Fibroblast of mammary gland (primary cell): Measurements from ENCODE around the gene ANKRD55.

Source experiments
- DNase-seq: peaks from one replicate; pipeline ENCODE4 v3.0.0-alpha.2; 2010; ENCODE audit warnings: low read depth
- H3K4me3 ChIP-seq: 2 replicates; pipeline ENCODE4 v1.5.1; 2011; ENCODE audit warnings: low read depth, mild to moderate bottlenecking, low read length, moderate library complexity; ENCODE audit not compliant: control insufficient read depth
- TF ChIP-seq, protein P1 (sequence below): conservative IDR thresholded peaks from 2 replicates; pipeline ENCODE4 v1.5.1; 2011; ENCODE audit warnings: low read depth, low read length, inconsistent platforms; ENCODE audit not compliant: control insufficient read depth, insufficient read depth

Gene ANKRD55

GRCh38 chr5:56060276-56061110 is 172.6 kb downstream of the ANKRD55 start:
- DNase-seq = no peak
- H3K4me3 ChIP-seq = no peak overlapping the region
- TF ChIP-seq, protein P1, sequence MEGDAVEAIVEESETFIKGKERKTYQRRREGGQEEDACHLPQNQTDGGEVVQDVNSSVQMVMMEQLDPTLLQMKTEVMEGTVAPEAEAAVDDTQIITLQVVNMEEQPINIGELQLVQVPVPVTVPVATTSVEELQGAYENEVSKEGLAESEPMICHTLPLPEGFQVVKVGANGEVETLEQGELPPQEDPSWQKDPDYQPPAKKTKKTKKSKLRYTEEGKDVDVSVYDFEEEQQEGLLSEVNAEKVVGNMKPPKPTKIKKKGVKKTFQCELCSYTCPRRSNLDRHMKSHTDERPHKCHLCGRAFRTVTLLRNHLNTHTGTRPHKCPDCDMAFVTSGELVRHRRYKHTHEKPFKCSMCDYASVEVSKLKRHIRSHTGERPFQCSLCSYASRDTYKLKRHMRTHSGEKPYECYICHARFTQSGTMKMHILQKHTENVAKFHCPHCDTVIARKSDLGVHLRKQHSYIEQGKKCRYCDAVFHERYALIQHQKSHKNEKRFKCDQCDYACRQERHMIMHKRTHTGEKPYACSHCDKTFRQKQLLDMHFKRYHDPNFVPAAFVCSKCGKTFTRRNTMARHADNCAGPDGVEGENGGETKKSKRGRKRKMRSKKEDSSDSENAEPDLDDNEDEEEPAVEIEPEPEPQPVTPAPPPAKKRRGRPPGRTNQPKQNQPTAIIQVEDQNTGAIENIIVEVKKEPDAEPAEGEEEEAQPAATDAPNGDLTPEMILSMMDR = no peak

DNA sequence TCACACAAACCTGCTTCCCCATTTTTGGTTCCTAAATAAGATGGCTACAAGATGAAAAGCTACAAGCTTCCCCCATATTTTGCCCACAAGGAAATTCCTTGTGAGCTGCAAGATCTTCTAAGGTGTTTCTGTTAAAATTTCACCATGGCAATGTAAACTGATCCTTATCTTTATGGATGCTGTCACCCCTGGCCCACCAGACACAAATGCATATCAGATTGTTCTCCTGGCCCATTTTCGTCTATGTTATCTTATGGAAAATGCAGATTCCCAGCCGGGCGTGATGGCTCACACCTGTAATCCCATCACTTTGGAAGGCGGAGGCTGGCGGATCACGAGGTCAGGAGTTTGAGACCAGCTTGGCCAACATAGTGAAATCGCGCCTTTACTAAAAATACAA is 173.3 kb downstream of the ANKRD55 start:
- TF ChIP-seq, protein P1 = no peak
- no peak overlapping the region for H3K4me3 ChIP-seq
- no peak for DNase-seq

DNA sequence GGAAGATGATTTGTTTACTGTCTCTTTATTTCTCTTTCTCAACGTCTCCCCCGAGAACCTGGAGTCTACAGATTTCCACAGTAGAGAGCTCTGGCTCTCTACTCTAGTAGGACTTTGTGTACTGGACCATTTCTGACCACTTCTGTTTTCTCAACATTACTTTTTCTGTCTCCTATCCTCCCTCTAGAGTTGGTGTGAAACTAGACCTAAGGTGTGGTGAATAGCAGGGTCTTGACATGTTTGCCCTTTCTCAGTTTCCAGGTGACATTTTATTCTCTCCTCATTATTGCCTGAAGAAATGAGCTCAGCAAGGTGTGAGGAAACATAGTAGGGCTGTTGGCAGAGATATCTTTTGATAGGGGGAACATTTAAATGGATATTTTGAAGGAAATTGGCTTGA is 176.3 kb downstream of the ANKRD55 start:
- TF ChIP-seq, protein P1 = no peak
- no peak overlapping the region for H3K4me3 ChIP-seq
- DNase-seq = no peak

GRCh38 chr5:56055859-56056258 is 177.3 kb downstream of the ANKRD55 start:
- H3K4me3 ChIP-seq = no peak overlapping the region
- DNase-seq = no peak
- TF ChIP-seq, protein P1 = no peak

DNA sequence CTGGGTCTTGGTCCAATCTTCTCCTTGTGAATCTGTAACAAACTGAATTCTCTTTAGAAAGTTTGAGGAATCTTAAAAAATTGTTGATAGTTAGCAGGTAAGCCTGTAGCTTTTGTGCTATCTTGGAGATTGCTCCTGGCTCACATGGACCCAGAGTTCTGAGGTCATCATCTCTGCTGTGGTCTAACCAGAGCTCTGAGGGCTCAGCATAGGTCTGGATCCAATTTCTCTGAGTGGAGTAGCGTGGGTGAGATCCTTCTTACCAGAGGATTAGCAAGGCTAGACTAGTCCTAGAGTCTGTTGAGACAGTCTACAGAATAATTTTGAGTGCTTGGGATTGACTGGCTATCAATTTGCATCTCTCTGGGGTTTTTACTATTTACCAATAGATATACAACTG is 177.8 kb downstream of the ANKRD55 start:
- no peak overlapping the region for H3K4me3 ChIP-seq
- peak; percentile 85 for DNase-seq
- TF ChIP-seq, protein P1 = no peak

GRCh38 chr5:56054666-56055065 is 178.5 kb downstream of the ANKRD55 start:
- no peak overlapping the region for H3K4me3 ChIP-seq
- DNase-seq = peak; percentile 81
- TF ChIP-seq, protein P1 = no peak
